NCI-H748 (cell line): ENCODE data around the gene SLC37A2.
"Not testable (repeated sequence)": the region's sequence is repeated elsewhere in the genome, so short reads cannot be mapped to it uniquely, and the experiment has no call there.

ENCODE experiments used
- DNase-seq: peaks from one replicate; lab custom pipeline; 2025; ENCODE audit not compliant: unreplicated experiment; lab: John Stamatoyannopoulos, UW

Gene SLC37A2

GRCh38 chr11:125083312-125084056, 20.4 kb downstream of the SLC37A2 start:
- no peak for DNase-seq

- DNase-seq: no peak
Observed at GRCh38 chr11:125084057-125084416, 20.9 kb downstream of the SLC37A2 start.

GRCh38 chr11:125084761-125085231, 21.7 kb downstream of the SLC37A2 start:
- no peak for DNase-seq

- DNase-seq: no peak
Observed at GRCh38 chr11:125085301-125086081, 22.4 kb downstream of the SLC37A2 start.

- DNase-seq: no peak
Observed at GRCh38 chr11:125086633-125087296, 23.7 kb downstream of the SLC37A2 start.

GRCh38 chr11:125088123-125088522, 25.0 kb downstream of the SLC37A2 start:
- no peak for DNase-seq

- DNase-seq: no peak
Observed at GRCh38 chr11:125088576-125089455, 25.7 kb downstream of the SLC37A2 start.

GRCh38 chr11:125089481-125089880, 26.4 kb downstream of the SLC37A2 start:
- DNase-seq: not testable (repeated sequence)

- DNase-seq: not testable (repeated sequence)
Observed at GRCh38 chr11:125090151-125090550, 27.0 kb downstream of the SLC37A2 start.

- DNase-seq: no peak
Observed at GRCh38 chr11:125090816-125091215, 27.7 kb downstream of the SLC37A2 start.

- peak; percentile 19 for DNase-seq
Observed at GRCh38 chr11:125091247-125091876, 28.3 kb downstream of the SLC37A2 start.

GRCh38 chr11:125091877-125092664, 29.0 kb downstream of the SLC37A2 start:
- DNase-seq: no peak

- DNase-seq: no peak
Observed at GRCh38 chr11:125092669-125093068, 29.6 kb downstream of the SLC37A2 start.

GRCh38 chr11:125093502-125093901, 30.4 kb downstream of the SLC37A2 start:
- DNase-seq: no peak

- no peak for DNase-seq
Observed at GRCh38 chr11:125094731-125095130, 31.6 kb downstream of the SLC37A2 start.

GRCh38 chr11:125100136-125100535, 37.0 kb downstream of the SLC37A2 start:
- no peak for DNase-seq

GRCh38 chr11:125101596-125101995, 38.5 kb downstream of the SLC37A2 start:
- no peak for DNase-seq

GRCh38 chr11:125102025-125102424, 38.9 kb downstream of the SLC37A2 start:
- DNase-seq: no peak

GRCh38 chr11:125102510-125102909, 39.4 kb downstream of the SLC37A2 start:
- DNase-seq: no peak
